GM21381 (cell line): ENCODE measurements around the gene SERP2.
"Not testable (repeated sequence)": the region's sequence is repeated elsewhere in the genome, so short reads cannot be mapped to it uniquely, and the experiment has no call there.

Source experiments
- ATAC-seq: cut with Tn5 transposase; IDR thresholded peaks from one replicate; pipeline ENCODE4 v1.9.1; 2021; ENCODE audit warnings: mild to moderate bottlenecking, moderate library complexity; ENCODE audit not compliant: unreplicated experiment

Gene SERP2

GRCh38 chr13:44373601-44374347 lies at the start of gene SERP2:
TSS of gene SERP2 (plus strand) at chr13:44373824. CDS start at chr13:44374026, 202 bp downstream.
- no peak for ATAC-seq

GRCh38 chr13:44326961-44327360 lies 46.7 kb upstream of the SERP2 start:
- ATAC-seq: no peak

GRCh38 chr13:44329041-44329440 lies 44.6 kb upstream of the SERP2 start:
- not testable (repeated sequence) for ATAC-seq

- no peak for ATAC-seq
Measured at GRCh38 chr13:44329909-44330545, 43.6 kb upstream of the SERP2 start.

- no peak for ATAC-seq
Measured at GRCh38 chr13:44331446-44331845, 42.2 kb upstream of the SERP2 start.

GRCh38 chr13:44331912-44332851 lies 41.4 kb upstream of the SERP2 start:
- no peak for ATAC-seq

- ATAC-seq: no peak
Measured at GRCh38 chr13:44333950-44334655, 39.5 kb upstream of the SERP2 start.

- ATAC-seq: no peak
Measured at GRCh38 chr13:44334751-44335150, 38.9 kb upstream of the SERP2 start.

GRCh38 chr13:44336934-44337333 lies 36.7 kb upstream of the SERP2 start:
- ATAC-seq: no peak

- ATAC-seq: no peak
Measured at GRCh38 chr13:44337581-44337980, 36.0 kb upstream of the SERP2 start.

GRCh38 chr13:44340508-44340907 lies 33.1 kb upstream of the SERP2 start:
- ATAC-seq: no peak

GRCh38 chr13:44342741-44343140 lies 30.9 kb upstream of the SERP2 start:
- no peak for ATAC-seq

- ATAC-seq: no peak
Measured at GRCh38 chr13:44346534-44346933, 27.1 kb upstream of the SERP2 start.

- no peak for ATAC-seq
Measured at GRCh38 chr13:44347301-44347700, 26.3 kb upstream of the SERP2 start.

GRCh38 chr13:44347949-44348348 lies 25.7 kb upstream of the SERP2 start:
- no peak for ATAC-seq

- ATAC-seq: no peak
Measured at GRCh38 chr13:44350775-44351504, 22.7 kb upstream of the SERP2 start.

- ATAC-seq: no peak
Measured at GRCh38 chr13:44351505-44351854, 22.1 kb upstream of the SERP2 start.

- ATAC-seq: no peak
Measured at GRCh38 chr13:44352202-44352601, 21.4 kb upstream of the SERP2 start.

- no peak for ATAC-seq
Measured at GRCh38 chr13:44352671-44353070, 21.0 kb upstream of the SERP2 start.

GRCh38 chr13:44354331-44354730 lies 19.3 kb upstream of the SERP2 start:
- no peak for ATAC-seq
